GM12892 (cell line): Measurements from ENCODE around the gene SOX6.

Experiments
- POLR2A ChIP-seq: IDR thresholded peaks from 2 replicates; pipeline ENCODE4 v1.6.1; 2011; ENCODE audit warnings: low read depth, low read length, control low read depth
- POLR2AphosphoS5 ChIP-seq: IDR thresholded peaks from 2 replicates; pipeline ENCODE4 v1.6.1; 2011; ENCODE audit warnings: low read depth, low read length, control low read depth
- TAF1 ChIP-seq: IDR thresholded peaks from 2 replicates; pipeline ENCODE4 v1.6.1; 2011; ENCODE audit warnings: low read depth, mild to moderate bottlenecking, control low read depth, low read length, borderline replicate concordance

GRCh38 chr11:16016468-16016829 lies 339.9 kb downstream of the SOX6 start:
- TF ChIP-seq POLR2A, result no peak
- no peak for TF ChIP-seq TAF1
- no peak for TF ChIP-seq POLR2AphosphoS5
